22Rv1 (cell line): ENCODE data around the gene TPK1.

ENCODE experiments used
- CTCF ChIP-seq: fragments of 450-650 bp; IDR thresholded peaks from 2 replicates; pipeline ENCODE4 v1.5.1; 2017; ENCODE audit warnings: mild to moderate bottlenecking
- ZFX ChIP-seq: fragments of 450-650 bp; IDR thresholded peaks from 2 replicates; pipeline ENCODE4 v1.6.1; 2017; ENCODE audit warnings: antibody characterized with exemption, borderline replicate concordance

GRCh38 chr7:144546782-144547181 lies 289.1 kb downstream of the TPK1 start:
- TF ChIP-seq CTCF (no peak), ZFX (no peak)
